ENCODE measurements around the gene MASP1. TPM values are rescaled to one million over a fixed set of nuclear protein-coding genes. Genes with fewer than 3 reads are reported as not detected.

The MASP1 gene
- polyA plus RNA-seq, 2 of the 4 experiments (the other 2 are of a cell fraction) = 0.18 TPM; not detected in 1

DNA sequence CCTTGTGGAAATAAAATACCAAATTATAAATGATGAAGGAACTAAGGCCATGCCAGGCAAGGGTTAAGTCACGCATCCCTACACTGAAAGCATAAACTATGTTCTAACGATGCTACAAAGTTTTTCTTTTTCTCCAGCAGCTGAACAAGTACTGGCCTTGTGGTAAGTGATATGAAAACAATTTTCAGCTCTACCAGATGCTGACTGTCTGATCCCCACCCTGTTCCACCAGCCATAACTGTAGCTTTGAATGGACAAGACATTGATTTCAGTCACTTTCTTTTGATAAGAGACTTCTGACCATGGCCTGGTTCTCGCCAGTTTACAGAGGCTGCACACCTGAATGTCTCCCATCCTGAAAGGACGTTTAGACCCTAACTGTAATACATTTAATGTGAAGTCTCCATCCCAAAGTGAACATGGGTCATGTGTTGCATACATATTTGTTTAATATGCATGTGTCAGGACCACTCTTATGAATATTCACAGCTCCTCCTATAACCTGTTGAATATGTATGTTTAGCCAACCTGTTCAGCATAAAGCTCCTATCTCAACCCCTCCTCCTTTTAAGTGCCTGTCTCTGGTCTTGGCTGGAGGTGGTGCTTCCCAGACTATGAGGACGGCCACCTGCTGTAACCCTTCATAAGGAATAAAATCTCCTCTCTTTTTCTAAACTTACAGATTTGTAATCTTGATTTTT lies 33.4 kb downstream of the MASP1 start:
- DNase-seq (ENCODE audit: low read depth in 1 of 2, low spot score in 1 of 2) = no peak
- no peak for FAIRE-seq
- ChIA-PET POLR2A (no interaction called here), CTCF (interaction anchor here (1.2 kb wide), 1 partner anchor 38 kb away, joined by 3 read pairs; no protein-coding TSS in a partner anchor)
- ATAC-seq = no peak
- Histone ChIP-seq H3K9me3 (no peaks in the 10 kb centered on the region), H3K4me1 (peaks cover 3% of the 10 kb centered on the region; the same call in 1 of the 3 replicates), H3K27ac (no peak overlapping the region), H3K4me2 (no peak overlapping the region), H3K4me3 (no peak overlapping the region)
- TF ChIP-seq RARB (CRISPR knock-in tag; IDR thresholded peaks at IDR 0.05) = no peak
- TF ChIP-seq JUNB (IDR thresholded peaks at IDR 0.05) = no peak
- no peak for TF ChIP-seq RFX5 (IDR thresholded peaks at IDR 0.05)
- no peak for TF ChIP-seq EHF (CRISPR knock-in tag; IDR thresholded peaks at IDR 0.05)
- no peak for TF ChIP-seq CHD2 (IDR thresholded peaks at IDR 0.05; ENCODE audit: low read length, partially characterized antibody)
- TF ChIP-seq HOXB5 (CRISPR knock-in tag; IDR thresholded peaks at IDR 0.05) = no peak
- TF ChIP-seq BHLHE40 (IDR thresholded peaks at IDR 0.05; ENCODE audit: low read depth, low read length) = no peak
- TF ChIP-seq MYC (IDR thresholded peaks at IDR 0.05; ENCODE audit: borderline replicate concordance, low read length) = no peak
- TF ChIP-seq CHD4 (IDR thresholded peaks at IDR 0.05; ENCODE audit: borderline replicate concordance) = no peak
- no peak for TF ChIP-seq FOSB (CRISPR knock-in tag; IDR thresholded peaks at IDR 0.05)
- TF ChIP-seq EHMT2 (IDR thresholded peaks at IDR 0.05; ENCODE audit: low read depth) = no peak
- no peak for TF ChIP-seq KDM1A (IDR thresholded peaks at IDR 0.05; ENCODE audit: low read depth)
- TF ChIP-seq NR3C1 (IDR thresholded peaks at IDR 0.05) = no peak
- TF ChIP-seq NPAS2 (CRISPR knock-in tag; IDR thresholded peaks at IDR 0.05; ENCODE audit: borderline replicate concordance) = no peak
- TF ChIP-seq POLR2A (IDR thresholded peaks at IDR 0.05; ENCODE audit: low read length) = no peak
- TF ChIP-seq, protein P1, sequence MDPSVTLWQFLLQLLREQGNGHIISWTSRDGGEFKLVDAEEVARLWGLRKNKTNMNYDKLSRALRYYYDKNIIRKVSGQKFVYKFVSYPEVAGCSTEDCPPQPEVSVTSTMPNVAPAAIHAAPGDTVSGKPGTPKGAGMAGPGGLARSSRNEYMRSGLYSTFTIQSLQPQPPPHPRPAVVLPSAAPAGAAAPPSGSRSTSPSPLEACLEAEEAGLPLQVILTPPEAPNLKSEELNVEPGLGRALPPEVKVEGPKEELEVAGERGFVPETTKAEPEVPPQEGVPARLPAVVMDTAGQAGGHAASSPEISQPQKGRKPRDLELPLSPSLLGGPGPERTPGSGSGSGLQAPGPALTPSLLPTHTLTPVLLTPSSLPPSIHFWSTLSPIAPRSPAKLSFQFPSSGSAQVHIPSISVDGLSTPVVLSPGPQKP (IDR thresholded peaks at IDR 0.05; ENCODE audit: low read depth, low read length) = no peak
- TF ChIP-seq, protein P2, sequence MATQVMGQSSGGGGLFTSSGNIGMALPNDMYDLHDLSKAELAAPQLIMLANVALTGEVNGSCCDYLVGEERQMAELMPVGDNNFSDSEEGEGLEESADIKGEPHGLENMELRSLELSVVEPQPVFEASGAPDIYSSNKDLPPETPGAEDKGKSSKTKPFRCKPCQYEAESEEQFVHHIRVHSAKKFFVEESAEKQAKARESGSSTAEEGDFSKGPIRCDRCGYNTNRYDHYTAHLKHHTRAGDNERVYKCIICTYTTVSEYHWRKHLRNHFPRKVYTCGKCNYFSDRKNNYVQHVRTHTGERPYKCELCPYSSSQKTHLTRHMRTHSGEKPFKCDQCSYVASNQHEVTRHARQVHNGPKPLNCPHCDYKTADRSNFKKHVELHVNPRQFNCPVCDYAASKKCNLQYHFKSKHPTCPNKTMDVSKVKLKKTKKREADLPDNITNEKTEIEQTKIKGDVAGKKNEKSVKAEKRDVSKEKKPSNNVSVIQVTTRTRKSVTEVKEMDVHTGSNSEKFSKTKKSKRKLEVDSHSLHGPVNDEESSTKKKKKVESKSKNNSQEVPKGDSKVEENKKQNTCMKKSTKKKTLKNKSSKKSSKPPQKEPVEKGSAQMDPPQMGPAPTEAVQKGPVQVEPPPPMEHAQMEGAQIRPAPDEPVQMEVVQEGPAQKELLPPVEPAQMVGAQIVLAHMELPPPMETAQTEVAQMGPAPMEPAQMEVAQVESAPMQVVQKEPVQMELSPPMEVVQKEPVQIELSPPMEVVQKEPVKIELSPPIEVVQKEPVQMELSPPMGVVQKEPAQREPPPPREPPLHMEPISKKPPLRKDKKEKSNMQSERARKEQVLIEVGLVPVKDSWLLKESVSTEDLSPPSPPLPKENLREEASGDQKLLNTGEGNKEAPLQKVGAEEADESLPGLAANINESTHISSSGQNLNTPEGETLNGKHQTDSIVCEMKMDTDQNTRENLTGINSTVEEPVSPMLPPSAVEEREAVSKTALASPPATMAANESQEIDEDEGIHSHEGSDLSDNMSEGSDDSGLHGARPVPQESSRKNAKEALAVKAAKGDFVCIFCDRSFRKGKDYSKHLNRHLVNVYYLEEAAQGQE (IDR thresholded peaks at IDR 0.05) = no peak
- WGBS (ENCODE audit: missing lambda C conversion rate) = 56% methylated on average over 5 of the region's 5 CpGs

DNA sequence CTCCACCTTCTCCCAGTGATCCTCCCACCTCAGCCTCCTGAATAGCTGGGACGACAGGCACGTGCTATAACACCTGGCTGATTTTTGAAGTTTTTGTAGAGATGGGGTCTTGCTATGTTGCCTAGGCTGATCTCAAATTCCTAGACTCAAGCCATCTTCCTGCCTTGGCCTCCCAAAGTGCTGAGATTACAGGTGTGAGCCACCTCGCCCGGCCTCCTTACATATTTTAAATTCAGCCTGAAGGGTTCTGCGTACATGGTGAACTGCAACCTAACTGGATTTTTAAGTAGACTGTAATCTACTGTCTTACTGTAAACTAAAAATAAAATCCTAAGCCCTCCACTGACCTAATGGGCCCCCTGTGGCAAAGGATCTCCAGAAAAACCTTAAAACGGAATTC lies 34.1 kb downstream of the MASP1 start:
- TF ChIP-seq NPAS2 (CRISPR knock-in tag; IDR thresholded peaks at IDR 0.05; ENCODE audit: borderline replicate concordance) = no peak
- H3K4me1 ChIP-seq = no peaks in the 10 kb centered on the region
- H3K4me3 ChIP-seq = no peak overlapping the region
- no peak overlapping the region for H3K27ac ChIP-seq
- H3K4me2 ChIP-seq = no peak overlapping the region
- WGBS (ENCODE audit: missing lambda C conversion rate) = 92% methylated on average over 6 of the region's 6 CpGs
- ATAC-seq (no peak), FAIRE-seq (no peak), DNase-seq (ENCODE audit: low read depth in 1 of 2, low spot score in 1 of 2) (no peak)
- CTCF ChIA-PET = no interaction called here
- H3K9me3 ChIP-seq = no peaks in the 10 kb centered on the region
- POLR2A ChIA-PET = no interaction called here

DNA sequence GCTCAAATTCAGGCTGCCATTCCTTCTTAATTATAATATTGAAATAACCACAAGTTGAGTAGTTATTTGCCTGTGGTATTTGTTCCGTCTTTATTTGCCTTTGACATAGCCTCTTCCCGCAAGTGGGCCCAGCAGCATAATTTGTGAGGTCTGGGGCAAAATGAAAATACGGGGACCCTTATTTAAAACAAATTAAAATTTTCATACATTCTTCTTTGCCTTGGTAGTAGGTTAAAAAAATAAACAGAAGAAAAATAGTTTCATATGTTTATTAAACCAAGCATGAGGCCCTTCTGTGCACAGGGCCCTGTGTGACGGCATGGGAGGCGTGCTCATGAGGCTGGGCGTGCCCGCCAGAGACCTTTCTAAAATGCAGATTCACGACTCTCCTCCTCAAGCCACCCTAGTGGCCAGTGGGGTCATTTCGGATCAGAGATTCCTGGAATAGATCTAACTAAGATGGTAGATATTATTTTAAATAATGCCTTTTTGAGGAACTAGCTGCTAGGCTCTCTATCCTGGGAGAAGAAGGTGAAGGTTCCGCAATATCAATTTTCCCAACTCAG lies 35.4 kb downstream of the MASP1 start:
- no peak for ATAC-seq
- no peak for FAIRE-seq
- whole genome bisulfite sequencing (ENCODE audit: missing lambda C conversion rate) = 82% methylated on average over 9 of the region's 10 CpGs

More for the DNA sequence above, 35.4 kb downstream of the MASP1 start:
- TF ChIP-seq, protein P3, sequence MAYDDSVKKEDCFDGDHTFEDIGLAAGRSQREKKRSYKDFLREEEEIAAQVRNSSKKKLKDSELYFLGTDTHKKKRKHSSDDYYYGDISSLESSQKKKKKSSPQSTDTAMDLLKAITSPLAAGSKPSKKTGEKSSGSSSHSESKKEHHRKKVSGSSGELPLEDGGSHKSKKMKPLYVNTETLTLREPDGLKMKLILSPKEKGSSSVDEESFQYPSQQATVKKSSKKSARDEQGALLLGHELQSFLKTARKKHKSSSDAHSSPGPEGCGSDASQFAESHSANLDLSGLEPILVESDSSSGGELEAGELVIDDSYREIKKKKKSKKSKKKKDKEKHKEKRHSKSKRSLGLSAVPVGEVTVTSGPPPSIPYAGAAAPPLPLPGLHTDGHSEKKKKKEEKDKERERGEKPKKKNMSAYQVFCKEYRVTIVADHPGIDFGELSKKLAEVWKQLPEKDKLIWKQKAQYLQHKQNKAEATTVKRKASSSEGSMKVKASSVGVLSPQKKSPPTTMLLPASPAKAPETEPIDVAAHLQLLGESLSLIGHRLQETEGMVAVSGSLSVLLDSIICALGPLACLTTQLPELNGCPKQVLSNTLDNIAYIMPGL (CRISPR knock-in tag; IDR thresholded peaks at IDR 0.05; ENCODE audit: borderline replicate concordance) = no peak
- TF ChIP-seq EP300 (IDR thresholded peaks at IDR 0.05) = no peak
- TF ChIP-seq, protein P1 (IDR thresholded peaks at IDR 0.05; ENCODE audit: low read depth, low read length) = no peak
- TF ChIP-seq RFX5 (IDR thresholded peaks at IDR 0.05) = no peak
- H3K27ac ChIP-seq = no peak overlapping the region
- H3K4me3 ChIP-seq = no peak overlapping the region
- no peaks in the 10 kb centered on the region for H3K9me3 ChIP-seq
- H3K4me1 ChIP-seq = no peaks in the 10 kb centered on the region
- ChIA-PET CTCF (interaction anchor here (1.1 to 1.6 kb wide), 2 partner anchors 64 to 423 kb away, joined by 3 to 6 read pairs; no protein-coding TSS in a partner anchor), POLR2A (no interaction called here)
- no peak for DNase-seq (ENCODE audit: low read depth in 1 of 2, low spot score in 1 of 2)
- no peak overlapping the region for H3K4me2 ChIP-seq
